ENCODE results near the gene TAF1C.

Gene TAF1C

GRCh38 chr16:84153660-84154214 is 33.1 kb downstream of the TAF1C start:
- DNase-seq = no peak

GRCh38 chr16:84150926-84151325 is 35.9 kb downstream of the TAF1C start:
- DNase-seq = no peak

- peak; percentile 20 for DNase-seq
Observed at GRCh38 chr16:84144859-84145639, 41.8 kb downstream of the TAF1C start, which contains the start of the genes DNAAF1 and HSDL1. TSS of gene DNAAF1 (plus strand) at chr16:84145308. CDS start at chr16:84145441, 133 bp downstream. TSS of gene HSDL1 (minus strand) at chr16:84145177. CDS start at chr16:84131321, 13,856 bp downstream.

- no peak for DNase-seq
Observed at GRCh38 chr16:84144209-84144858, 42.5 kb downstream of the TAF1C start.

GRCh38 chr16:84143784-84144199 is 43.1 kb downstream of the TAF1C start:
- no peak for DNase-seq

GRCh38 chr16:84143081-84143480 is 43.8 kb downstream of the TAF1C start:
- DNase-seq = no peak

- no peak for DNase-seq
Observed at GRCh38 chr16:84141143-84141670, 45.6 kb downstream of the TAF1C start.

GRCh38 chr16:84139628-84140258 is 47.1 kb downstream of the TAF1C start:
- no peak for DNase-seq

GRCh38 chr16:84138824-84139627 is 47.8 kb downstream of the TAF1C start:
- DNase-seq = no peak

GRCh38 chr16:84138500-84138823 is 48.4 kb downstream of the TAF1C start:
- DNase-seq = no peak

GRCh38 chr16:84137769-84138357 is 49.0 kb downstream of the TAF1C start:
- DNase-seq = no peak

- DNase-seq = no peak
Observed at GRCh38 chr16:84137287-84137686, 49.6 kb downstream of the TAF1C start.

GRCh38 chr16:84136331-84137125 is 50.3 kb downstream of the TAF1C start:
- no peak for DNase-seq

- no peak for DNase-seq
Observed at GRCh38 chr16:84132527-84133285, 54.2 kb downstream of the TAF1C start.

GRCh38 chr16:84131117-84131516 is 55.7 kb downstream of the TAF1C start:
- no peak for DNase-seq
